ENCODE data around the gene PADI4.

DNA sequence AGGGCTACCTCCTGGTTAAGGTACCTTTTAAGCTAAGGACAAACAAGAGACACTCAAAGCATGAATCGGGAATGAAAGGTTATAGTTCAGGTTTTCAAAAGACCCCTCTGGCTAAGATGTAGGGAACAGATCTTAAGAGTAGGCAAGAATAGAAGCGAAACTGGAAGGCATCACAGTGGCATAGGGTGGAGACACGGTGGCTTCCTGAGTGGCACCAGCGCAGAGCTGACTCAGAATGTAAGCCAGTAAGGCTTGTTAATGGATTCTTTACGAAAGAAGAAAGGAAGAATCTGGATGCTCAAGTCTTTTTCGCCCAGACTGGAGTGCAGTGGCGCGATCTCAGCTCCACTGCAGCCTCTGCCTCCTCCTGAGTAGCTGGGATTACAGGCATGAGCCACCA, 85.2 kb downstream of the PADI4 start:
- TF ChIP-seq POLR2AphosphoS5 (IDR thresholded peaks at IDR 0.05; ENCODE audit: low read depth, low read length) (no peak), POLR2A (IDR thresholded peaks at IDR 0.05; ENCODE audit: low read depth, low read length) (no peak), TAF1 (IDR thresholded peaks at IDR 0.05; ENCODE audit: borderline replicate concordance, low read depth, low read length) (no peak)
